ENCODE measurements around the gene TOX4.

GRCh38 chr14:21541413-21542074 lies 64.5 kb downstream of the TOX4 start:
- TF ChIP-seq CTCF (IDR thresholded peaks at IDR 0.05) (no peak), POLR2A (IDR thresholded peaks at IDR 0.05) (no peak)
